ENCODE measurements around the gene SEC22B. TPM values are rescaled to one million over a fixed set of nuclear protein-coding genes. Genes with fewer than 3 reads are reported as not detected.
"Not testable (repeated sequence)": the region's sequence is repeated elsewhere in the genome, so short reads cannot be mapped to it uniquely, and the experiment has no call there.

SEC22B gene
- total RNA-seq: 22.3 and 22.6 TPM in 2 replicates

DNA sequence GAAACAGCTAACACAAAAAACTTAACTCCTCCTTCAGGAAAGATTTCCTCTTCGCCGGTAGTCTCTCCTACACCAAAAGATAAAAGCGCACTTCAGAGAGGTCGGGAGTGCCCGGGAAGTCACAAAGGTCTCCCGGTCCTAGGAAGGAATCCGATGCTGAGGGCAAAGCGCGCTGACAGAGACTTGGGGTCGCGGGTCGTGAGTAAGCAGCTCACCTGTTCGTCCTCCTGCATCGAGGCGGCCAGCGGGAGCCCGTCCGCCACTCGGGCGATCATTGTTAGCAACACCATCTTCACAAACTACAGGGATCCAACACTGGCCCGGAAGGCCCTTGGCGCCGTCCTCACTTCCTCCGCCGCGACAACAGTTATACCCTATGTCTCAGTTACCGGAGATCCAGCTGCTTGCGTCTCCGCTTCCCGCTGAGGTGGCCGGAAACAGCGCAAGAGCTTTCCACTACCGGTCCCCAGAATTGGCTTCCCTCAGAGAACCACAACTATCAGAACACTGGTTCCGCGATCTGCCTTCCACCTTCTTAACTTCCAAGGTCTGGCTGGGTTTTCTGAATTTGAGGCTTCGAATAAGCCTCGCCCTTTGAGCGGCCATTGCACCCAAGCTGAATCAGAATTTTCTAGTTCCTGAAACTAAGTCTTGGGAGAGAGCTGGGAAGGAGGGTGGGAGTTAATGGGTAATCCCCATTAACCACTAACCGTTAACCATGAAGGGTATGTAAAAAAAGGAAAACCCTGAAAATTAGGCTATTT is at the start of gene SEC22B:
TSS of gene SEC22B (minus strand) at position 429 of the 764 bp plus-strand sequence. CDS start at position 290, 139 bp downstream.
- Mint-ChIP-seq H3K27me3 (ENCODE audit: insufficient read depth) (peaks cover 2% of the 10 kb centered on the region), H3K4me3 (peak within 1 kb of the TSS; percentile 99), H3K4me1 (ENCODE audit: low read depth) (peaks cover 7% of the 10 kb centered on the region), H3K36me3 (ENCODE audit: low read depth) (peaks cover 1% of the 10 kb centered on the region), H3K9me3 (no peaks in the 10 kb centered on the region), H3K27ac (peak within 1 kb of the TSS; percentile 98)
- intact Hi-C loops (cut with micrococcal nuclease): no loop called here
- DNase-seq (ENCODE audit: low spot score): peak; percentile 86

DNA sequence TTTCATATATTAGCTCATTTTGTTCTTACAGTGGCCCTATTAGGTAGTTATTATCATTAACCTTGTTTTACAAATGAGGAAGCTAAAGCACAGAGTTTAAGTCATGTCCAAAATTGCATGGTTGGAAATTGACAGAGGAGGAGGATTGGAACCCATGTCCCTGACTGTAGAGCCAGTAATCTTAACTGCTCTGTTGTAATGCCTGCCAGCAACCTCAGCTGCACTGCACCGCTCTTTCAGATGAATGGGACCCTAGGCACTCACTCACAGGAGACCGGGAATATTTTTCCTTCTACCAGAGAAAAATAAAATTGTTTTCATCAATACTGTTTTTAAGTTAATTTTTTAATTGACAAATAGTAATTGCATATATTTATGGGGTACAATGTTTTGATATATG is 41.6 kb upstream of the SEC22B start:
- H3K36me3 Mint-ChIP-seq (ENCODE audit: low read depth); H3K27ac Mint-ChIP-seq; intact Hi-C loops (cut with micrococcal nuclease); H3K9me3 Mint-ChIP-seq; H3K4me1 Mint-ChIP-seq (ENCODE audit: low read depth); DNase-seq (ENCODE audit: low spot score); H3K4me3 Mint-ChIP-seq; H3K27me3 Mint-ChIP-seq (ENCODE audit: insufficient read depth): not testable (repeated sequence)

DNA sequence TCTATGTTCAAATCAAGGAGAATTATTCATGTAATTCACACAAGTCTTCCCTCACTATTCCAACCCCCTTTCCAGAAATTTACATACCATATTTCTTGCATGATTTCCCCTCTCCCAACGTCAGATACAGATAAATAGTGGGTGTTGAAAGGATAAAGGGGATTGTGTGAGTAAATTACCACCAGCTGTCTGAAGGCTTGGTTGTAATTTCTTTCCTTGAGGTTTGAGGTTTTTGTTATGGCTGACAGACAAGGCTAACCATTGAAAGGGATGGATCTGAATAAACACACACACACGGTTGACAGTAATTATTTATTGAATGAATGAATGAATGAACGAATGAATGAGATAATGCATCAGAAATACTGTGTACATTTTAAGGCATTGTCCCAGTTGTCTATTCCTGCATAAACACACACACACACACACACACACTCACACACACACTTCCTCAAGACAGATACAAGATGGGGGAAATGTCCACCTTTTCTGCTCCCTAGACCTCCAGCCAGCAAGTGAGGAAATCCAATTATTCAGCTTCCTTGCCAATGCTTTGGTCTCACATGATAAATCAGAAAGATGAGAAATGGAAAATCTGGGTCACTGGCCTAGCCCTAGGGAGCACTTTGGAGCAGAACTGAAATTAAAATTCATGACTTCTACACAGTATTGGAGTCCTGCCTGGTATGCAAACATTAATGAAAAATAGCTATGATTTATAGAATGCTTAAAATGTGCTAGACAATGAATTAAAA is 41.0 kb upstream of the SEC22B start:
- H3K27me3 Mint-ChIP-seq (ENCODE audit: insufficient read depth); intact Hi-C loops (cut with micrococcal nuclease); H3K4me3 Mint-ChIP-seq; H3K27ac Mint-ChIP-seq; H3K36me3 Mint-ChIP-seq (ENCODE audit: low read depth); H3K9me3 Mint-ChIP-seq; H3K4me1 Mint-ChIP-seq (ENCODE audit: low read depth); DNase-seq (ENCODE audit: low spot score): not testable (repeated sequence)

DNA sequence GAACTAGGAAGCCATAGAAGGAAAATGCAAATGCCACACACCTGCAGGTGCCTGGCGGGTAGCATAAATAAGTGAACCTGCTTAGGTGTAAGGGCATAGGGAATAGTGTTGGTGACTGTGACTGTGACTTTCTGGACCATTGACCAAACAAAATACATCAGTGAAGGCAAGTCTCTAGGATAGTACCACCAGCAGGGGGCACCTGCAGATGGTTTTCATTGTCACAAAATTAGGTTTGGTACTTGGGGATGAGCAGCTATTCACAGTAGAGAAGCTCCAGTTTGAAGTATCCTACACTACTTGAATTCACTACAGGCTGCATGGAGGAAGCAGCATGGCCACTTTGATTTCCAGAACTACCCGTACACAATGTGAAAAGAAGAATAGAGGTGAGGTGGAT is 37.3 kb upstream of the SEC22B start:
- H3K9me3 Mint-ChIP-seq; H3K27me3 Mint-ChIP-seq (ENCODE audit: insufficient read depth); DNase-seq (ENCODE audit: low spot score); H3K27ac Mint-ChIP-seq; H3K36me3 Mint-ChIP-seq (ENCODE audit: low read depth); H3K4me1 Mint-ChIP-seq (ENCODE audit: low read depth); intact Hi-C loops (cut with micrococcal nuclease); H3K4me3 Mint-ChIP-seq: not testable (repeated sequence)

DNA sequence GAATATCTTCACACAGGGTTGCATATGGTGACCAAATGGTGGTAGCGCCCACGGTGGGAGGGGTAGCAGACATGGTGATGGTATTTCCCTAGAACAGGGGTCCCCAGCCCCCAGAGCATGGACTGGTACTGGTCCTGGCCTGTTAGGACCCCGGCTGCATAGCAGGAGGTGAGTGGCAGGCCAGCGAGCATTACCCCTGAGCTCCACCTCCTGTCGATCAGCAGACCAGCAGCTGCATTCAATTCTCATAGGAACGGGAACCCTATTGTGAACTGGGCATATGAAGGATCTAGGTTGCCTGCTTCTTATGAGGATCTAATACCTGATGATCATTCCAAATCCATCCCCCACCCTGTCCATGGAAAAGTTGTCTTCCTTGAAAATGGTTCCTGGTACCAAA is 34.4 kb upstream of the SEC22B start:
- H3K4me3 Mint-ChIP-seq; H3K27me3 Mint-ChIP-seq (ENCODE audit: insufficient read depth); DNase-seq (ENCODE audit: low spot score); H3K36me3 Mint-ChIP-seq (ENCODE audit: low read depth); H3K4me1 Mint-ChIP-seq (ENCODE audit: low read depth); intact Hi-C loops (cut with micrococcal nuclease); H3K27ac Mint-ChIP-seq; H3K9me3 Mint-ChIP-seq: not testable (repeated sequence)

DNA sequence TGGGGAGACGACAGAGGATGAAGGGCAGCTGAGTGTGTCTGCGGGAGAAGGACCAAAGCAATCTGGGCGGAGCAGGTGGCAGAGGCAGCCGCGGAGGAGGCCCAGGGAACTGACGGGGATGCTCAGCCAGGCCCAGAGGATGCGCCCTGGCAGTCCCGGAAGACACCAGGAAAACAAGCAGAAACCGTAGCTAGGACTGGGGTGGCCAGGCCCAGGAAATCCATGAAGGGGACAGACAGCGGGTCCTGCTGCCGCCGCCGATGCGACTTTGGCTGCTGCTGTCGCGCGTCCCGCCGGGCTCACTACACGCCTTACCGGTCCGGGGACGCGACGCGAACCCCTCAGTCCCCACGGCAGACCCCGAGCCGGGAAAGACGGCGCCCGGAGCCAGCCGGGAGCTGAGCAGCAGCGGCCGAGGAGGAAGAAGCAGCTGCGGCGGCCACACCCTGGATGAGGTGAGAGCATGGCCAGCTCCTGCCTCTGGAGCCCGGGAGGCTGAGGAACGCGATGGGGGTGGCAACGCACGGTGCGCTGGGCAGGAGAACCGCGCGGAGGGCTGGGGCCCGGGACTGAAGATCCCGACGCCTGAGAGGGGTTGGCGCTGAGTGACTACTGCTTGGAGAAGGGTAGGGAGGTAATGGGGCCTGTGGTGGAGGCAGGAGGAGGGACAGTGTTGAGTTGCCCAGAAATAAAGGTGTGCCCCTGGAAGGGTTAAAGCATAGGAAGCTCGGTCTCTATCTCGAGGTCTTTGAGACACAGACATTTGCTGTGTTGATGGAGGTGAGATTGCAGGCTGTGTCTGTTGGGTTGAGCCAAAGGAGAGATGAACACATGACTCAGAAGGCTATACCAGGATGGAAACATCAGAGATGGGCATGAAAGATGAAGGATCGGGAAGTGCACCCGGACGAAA is 20.8 kb upstream of the SEC22B start:
- DNase-seq (ENCODE audit: low spot score); H3K27ac Mint-ChIP-seq; H3K36me3 Mint-ChIP-seq (ENCODE audit: low read depth); H3K27me3 Mint-ChIP-seq (ENCODE audit: insufficient read depth); intact Hi-C loops (cut with micrococcal nuclease); H3K9me3 Mint-ChIP-seq; H3K4me1 Mint-ChIP-seq (ENCODE audit: low read depth): not testable (repeated sequence)
- H3K4me3 Mint-ChIP-seq: peak overlapping the region; percentile 33

DNA sequence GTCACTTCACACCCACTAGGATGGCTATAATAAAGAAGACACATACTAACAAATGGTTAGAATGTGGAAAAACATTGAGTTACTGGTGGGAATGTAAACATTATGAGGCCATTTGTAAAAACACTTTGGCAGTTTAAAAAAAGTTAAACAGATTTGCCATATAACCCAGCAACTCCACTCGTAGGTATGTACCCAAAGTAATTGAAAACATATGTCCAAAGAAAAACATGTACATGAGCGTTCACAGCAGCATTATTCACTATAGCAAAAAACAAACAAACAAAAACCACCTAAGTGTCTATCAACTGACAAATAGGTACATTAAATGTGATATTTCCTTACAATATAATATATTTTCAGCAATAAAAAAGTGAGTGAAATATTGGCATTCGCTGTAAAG is 12.3 kb upstream of the SEC22B start:
- DNase-seq (ENCODE audit: low spot score); H3K9me3 Mint-ChIP-seq; H3K36me3 Mint-ChIP-seq (ENCODE audit: low read depth); intact Hi-C loops (cut with micrococcal nuclease); H3K4me3 Mint-ChIP-seq; H3K27me3 Mint-ChIP-seq (ENCODE audit: insufficient read depth); H3K4me1 Mint-ChIP-seq (ENCODE audit: low read depth); H3K27ac Mint-ChIP-seq: not testable (repeated sequence)

DNA sequence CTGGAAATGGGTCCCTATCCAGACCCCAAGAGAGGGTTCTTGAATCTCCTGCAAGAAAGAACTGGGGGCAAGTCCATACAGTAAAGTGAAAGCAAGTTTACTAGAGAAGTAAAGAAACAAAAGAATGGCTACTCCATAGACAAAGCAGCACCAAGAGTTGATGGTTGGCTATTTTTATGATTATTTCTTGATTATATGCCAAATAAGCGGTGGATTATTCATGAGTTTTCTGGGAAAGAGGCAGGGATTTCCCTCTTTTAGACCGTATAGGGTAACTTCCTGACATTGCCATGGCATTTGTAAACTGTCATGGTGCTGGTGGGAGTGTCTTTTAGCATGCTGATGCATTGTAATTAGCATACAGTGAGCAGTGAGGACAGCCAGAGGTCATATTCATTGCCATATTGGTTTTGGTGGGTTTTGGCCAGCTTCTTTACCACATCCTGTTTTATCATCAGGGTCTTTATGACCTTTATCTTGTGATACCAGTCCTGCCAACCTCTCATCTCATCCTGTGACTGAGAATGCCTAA is 5.9 kb upstream of the SEC22B start:
- H3K36me3 Mint-ChIP-seq (ENCODE audit: low read depth); DNase-seq (ENCODE audit: low spot score); H3K4me1 Mint-ChIP-seq (ENCODE audit: low read depth); H3K4me3 Mint-ChIP-seq; H3K27me3 Mint-ChIP-seq (ENCODE audit: insufficient read depth); H3K27ac Mint-ChIP-seq; intact Hi-C loops (cut with micrococcal nuclease); H3K9me3 Mint-ChIP-seq: not testable (repeated sequence)

DNA sequence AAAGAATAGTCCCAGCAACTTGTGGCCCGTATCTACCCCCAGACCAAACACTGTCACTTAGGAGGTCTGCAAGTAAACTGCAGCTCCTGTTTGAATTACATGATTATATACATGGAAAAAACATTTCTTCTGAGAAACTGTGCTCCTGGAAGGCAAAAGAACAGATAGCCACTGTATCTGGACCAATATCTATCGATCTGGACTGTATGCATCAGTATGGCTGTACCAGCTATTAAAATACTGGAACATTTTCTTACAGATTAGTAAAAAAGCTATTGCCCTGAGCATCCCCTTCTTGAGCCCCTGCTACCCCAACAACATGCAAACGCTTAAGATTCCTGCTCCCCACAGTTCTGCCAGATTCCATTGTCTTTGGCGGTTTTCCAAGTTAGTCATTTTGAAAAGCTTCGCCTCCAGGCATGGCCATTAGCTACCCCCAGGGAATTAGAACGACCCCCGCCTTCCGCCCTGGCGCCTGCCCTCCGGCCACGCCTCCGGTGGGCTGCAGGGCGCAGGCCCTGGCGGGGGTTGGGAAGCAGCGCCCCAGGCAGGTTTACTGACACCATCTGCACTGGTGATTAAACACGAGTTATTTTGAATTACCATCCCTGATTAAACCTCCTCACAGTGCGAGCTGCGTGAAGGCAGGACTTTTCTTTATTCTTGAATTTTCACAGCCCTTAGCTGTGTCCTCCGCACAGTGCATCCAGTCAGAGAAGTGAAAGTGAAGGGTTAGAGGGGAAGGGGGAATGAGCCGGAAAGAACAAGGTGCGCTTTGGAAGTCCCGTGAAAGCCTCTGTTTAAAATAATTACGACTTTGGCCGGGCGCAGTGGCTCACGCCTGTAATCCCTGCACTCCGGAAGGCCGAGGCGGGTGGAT is 3.7 kb upstream of the SEC22B start:
- H3K27ac Mint-ChIP-seq; H3K4me1 Mint-ChIP-seq (ENCODE audit: low read depth); H3K27me3 Mint-ChIP-seq (ENCODE audit: insufficient read depth); H3K4me3 Mint-ChIP-seq; intact Hi-C loops (cut with micrococcal nuclease); H3K9me3 Mint-ChIP-seq; DNase-seq (ENCODE audit: low spot score); H3K36me3 Mint-ChIP-seq (ENCODE audit: low read depth): not testable (repeated sequence)

DNA sequence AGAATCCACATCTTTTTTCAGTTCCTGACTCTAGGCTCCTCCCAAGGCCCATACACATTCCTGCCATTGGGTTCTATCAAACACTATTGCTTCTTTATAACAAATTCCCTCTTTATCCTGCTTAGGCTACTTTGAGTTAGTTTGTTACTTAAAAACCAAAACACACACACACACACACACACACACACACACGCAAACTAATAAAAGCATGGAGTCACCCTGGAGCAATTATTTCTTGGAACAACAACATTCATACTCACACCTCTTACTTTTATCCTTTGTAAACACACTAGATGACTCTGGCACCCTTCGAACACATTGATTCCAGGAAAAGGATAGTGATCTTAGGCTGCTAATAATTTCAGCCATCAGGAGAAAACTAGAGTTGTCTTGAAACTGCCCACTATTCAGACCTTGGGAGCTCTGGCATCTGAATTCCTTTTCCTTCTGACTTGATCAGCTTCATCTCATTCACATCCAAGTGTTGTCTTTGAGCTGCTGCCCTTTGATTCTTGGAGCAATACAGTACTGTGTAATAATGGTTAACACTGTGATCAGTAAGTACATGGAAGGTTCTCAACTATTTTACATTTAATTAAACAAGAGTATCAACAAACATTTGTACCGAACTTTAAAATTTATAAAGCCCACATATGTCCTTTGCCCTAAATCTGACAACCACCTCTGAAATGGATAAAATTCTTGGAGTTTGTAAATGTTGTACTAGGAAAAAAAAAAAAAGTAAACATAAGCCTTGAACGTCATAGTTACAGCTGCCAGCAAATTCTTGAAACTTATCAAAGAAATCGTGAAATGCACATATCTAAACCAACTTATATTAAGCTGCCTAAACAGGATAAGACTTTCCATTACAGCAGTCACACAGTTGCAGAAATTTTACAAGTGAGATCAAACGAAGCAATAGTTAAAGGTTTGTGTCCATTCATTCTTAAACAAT is 2.8 kb upstream of the SEC22B start:
- intact Hi-C loops (cut with micrococcal nuclease): no loop called here
- DNase-seq (ENCODE audit: low spot score): no peak
- no peak overlapping the region for H3K4me3 Mint-ChIP-seq
- no peaks in the 10 kb centered on the region for H3K9me3 Mint-ChIP-seq
- H3K27me3 Mint-ChIP-seq (ENCODE audit: insufficient read depth): peaks cover 2% of the 10 kb centered on the region
- H3K36me3 Mint-ChIP-seq (ENCODE audit: low read depth): peaks cover 1% of the 10 kb centered on the region
- peaks cover 7% of the 10 kb centered on the region for H3K4me1 Mint-ChIP-seq (ENCODE audit: low read depth)
- no peak overlapping the region for H3K27ac Mint-ChIP-seq

DNA sequence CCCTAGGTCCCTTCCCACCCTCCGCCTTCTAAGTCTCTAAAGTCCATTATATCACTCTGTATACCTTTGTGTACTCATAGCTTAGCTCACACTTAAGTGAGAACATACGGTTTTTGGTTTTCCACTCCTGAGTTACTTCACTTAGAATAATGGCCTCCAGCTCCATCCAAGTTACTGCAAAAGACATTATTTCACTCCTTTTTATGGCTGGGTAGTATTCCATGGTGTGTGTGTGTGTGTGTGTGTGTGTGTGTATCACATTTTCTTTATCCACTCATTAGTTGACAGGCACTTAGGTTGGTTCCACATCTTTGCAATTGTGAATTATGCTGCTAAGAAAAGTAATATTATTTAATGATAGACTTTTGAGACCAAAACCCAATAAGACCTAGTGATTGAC is 1.7 kb upstream of the SEC22B start:
- H3K4me1 Mint-ChIP-seq (ENCODE audit: low read depth); H3K27ac Mint-ChIP-seq; intact Hi-C loops (cut with micrococcal nuclease); H3K36me3 Mint-ChIP-seq (ENCODE audit: low read depth); H3K27me3 Mint-ChIP-seq (ENCODE audit: insufficient read depth); DNase-seq (ENCODE audit: low spot score); H3K4me3 Mint-ChIP-seq; H3K9me3 Mint-ChIP-seq: not testable (repeated sequence)
